IMR-90 (cell line): Measurements from ENCODE around the gene IL21R.

Source experiments
- CEBPB ChIP-seq: IDR thresholded peaks from 2 replicates; pipeline ENCODE4 v1.6.1; 2012; ENCODE audit warnings: low read depth, low read length, improper control_type of control experiment
- CHD1 ChIP-seq: IDR thresholded peaks from 2 replicates; pipeline ENCODE4 v1.6.1; 2012; ENCODE audit warnings: low read depth, low read length, improper control_type of control experiment
- CTCF ChIP-seq: conservative IDR thresholded peaks from 2 replicates; pipeline ENCODE4 v1.5.1; 2012; ENCODE audit warnings: mild to moderate bottlenecking, low read depth, low read length, improper control_type of control experiment
- FOS ChIP-seq: fragments of 150-350 bp; IDR thresholded peaks from 2 replicates; pipeline ENCODE4 v1.6.1; 2016; ENCODE audit warnings: low read depth, low read length
- MAFK ChIP-seq: IDR thresholded peaks from 2 replicates; pipeline ENCODE4 v1.6.1; 2012; ENCODE audit warnings: low read depth, low read length, improper control_type of control experiment
- POLR2A ChIP-seq: IDR thresholded peaks from 2 replicates; pipeline ENCODE4 v1.6.1; 2012; ENCODE audit warnings: mild to moderate bottlenecking, low read depth, low read length
- RFX5 ChIP-seq: IDR thresholded peaks from 2 replicates; pipeline ENCODE4 v1.8.0; 2012; ENCODE audit warnings: low read depth, mild to moderate bottlenecking, low read length, moderate library complexity

- no peak for TF ChIP-seq CEBPB
- no peak for TF ChIP-seq FOS
- TF ChIP-seq RFX5 = no peak
- TF ChIP-seq CTCF = no peak
- no peak for TF ChIP-seq MAFK
- TF ChIP-seq CHD1 = no peak
- TF ChIP-seq POLR2A = no peak
Measured at GRCh38 chr16:27473101-27473900, 71.3 kb downstream of the IL21R start.
